Coronary artery (tissue), 2 donors: Measurements from ENCODE around the gene CTIF.

Experiments used
- DNase-seq: peaks from one replicate; pipeline ENCODE4 v3.0.0-alpha.2; 2017; ENCODE audit warnings: low spot score
- H3K27ac ChIP-seq, 2 donors: fragments of 200-600 bp; sonication (generic); one replicate each; pipeline ENCODE4 v1.5.1; 2016 to 2019
- H3K4me3 ChIP-seq: fragments of 200-600 bp; sonication (generic); 2 replicates; pipeline ENCODE4 v1.5.1; 2016; ENCODE audit warnings: mild to moderate bottlenecking, moderate library complexity
- TF ChIP-seq, protein P1 (sequence below): fragments of 200-600 bp; sonication (generic); IDR thresholded peaks from one replicate; pipeline ENCODE4 v1.5.1; 2019; ENCODE audit warnings: antibody characterized with exemption

The CTIF gene

DNA sequence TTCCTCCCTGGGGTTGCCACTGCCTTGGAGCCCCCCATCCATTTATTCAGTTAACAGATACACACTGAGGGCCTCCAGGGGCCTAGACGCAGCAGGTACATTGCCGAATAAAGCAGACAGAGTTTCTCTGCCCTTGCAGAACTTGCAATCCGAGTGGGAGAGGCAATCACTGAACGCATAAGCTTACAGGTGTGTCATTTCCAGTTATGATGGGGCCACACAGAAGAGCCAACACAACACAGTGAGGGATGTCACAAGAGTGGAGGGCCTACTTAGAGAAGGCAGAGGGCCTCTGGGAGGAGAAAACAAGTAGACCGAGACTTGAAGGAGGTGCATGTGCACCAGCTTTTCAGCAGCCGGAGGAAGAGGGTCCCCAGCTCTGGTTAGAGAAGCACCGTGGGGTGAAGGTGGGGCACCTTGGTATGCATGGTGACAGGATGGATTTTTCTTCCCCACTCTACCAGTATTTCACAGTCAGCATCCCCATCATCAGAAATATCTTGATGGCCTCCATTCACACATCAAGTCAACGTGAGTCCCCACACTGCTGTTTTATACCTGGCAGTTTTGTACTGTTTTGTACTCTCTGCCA is 261.0 kb downstream of the CTIF start:
- H3K4me3 ChIP-seq, result no peak overlapping the region
- H3K27ac ChIP-seq, result peak overlapping the region; percentile 91 to 96
- TF ChIP-seq, protein P1, sequence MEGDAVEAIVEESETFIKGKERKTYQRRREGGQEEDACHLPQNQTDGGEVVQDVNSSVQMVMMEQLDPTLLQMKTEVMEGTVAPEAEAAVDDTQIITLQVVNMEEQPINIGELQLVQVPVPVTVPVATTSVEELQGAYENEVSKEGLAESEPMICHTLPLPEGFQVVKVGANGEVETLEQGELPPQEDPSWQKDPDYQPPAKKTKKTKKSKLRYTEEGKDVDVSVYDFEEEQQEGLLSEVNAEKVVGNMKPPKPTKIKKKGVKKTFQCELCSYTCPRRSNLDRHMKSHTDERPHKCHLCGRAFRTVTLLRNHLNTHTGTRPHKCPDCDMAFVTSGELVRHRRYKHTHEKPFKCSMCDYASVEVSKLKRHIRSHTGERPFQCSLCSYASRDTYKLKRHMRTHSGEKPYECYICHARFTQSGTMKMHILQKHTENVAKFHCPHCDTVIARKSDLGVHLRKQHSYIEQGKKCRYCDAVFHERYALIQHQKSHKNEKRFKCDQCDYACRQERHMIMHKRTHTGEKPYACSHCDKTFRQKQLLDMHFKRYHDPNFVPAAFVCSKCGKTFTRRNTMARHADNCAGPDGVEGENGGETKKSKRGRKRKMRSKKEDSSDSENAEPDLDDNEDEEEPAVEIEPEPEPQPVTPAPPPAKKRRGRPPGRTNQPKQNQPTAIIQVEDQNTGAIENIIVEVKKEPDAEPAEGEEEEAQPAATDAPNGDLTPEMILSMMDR, result no peak
- peak; percentile 47 for DNase-seq

DNA sequence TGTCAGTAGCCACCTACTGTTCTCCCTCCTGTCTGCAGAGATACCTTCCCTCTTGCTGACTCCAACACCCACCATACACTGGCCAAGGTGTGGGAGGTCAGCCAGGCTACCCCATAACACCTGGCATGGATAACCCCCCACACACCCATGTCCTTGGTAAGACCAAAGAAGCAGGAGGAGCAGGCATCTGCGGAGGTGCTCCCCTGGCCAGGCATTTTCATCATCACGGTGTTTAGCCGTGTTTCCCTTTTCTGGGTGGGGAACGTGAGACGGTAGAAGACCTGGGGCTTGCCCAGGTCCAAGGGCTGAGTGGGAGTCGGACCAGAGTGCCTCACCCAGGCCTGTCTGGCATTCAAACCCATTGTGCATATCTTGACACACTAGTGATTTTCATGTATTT is 261.6 kb downstream of the CTIF start:
- Histone ChIP-seq H3K27ac (peak overlapping the region; percentile 91 to 96), H3K4me3 (no peak overlapping the region)
- peak; percentile 65 for DNase-seq
- TF ChIP-seq, protein P1, result no peak

DNA sequence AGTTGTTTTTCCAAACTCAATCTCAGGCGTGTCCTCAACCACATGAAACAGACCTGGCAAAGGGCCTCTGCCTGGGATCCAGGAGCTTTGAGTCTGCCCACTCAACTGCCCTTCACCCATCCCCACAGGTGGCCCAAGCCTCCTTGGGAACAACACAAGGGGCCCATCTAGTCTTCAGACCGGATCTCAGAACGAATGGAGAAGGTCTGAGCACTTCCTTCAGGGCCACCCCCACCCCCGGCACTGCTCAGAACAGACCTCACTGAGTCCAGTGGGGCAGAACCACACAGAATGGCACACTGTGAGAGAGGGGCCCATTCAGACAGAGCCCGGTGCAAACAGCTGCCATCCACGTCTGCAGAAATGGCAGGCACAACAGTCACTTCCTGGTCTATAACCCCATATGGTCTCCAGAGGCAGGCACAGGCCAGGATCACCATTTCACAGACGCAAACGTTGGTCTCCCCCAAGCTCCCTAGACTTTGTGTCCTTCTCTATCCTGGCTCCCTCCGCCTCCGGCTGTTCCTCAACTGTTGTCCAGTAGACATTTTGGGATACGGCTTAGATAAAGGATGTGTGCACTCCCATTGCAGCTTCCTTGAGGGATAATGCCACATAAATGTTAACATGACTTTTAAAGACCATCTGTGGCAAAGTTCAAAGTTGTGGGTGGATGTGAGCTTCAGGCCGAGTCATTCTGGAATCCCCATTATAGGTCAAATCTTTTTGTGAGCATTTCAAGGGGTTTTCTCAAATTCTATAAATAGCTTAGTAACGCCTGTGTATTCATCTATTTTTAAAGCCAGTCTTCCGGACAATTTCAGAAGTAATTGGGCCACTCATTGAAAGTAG is 262.3 kb downstream of the CTIF start:
- peak overlapping the region; percentile 91 to 96 for H3K27ac ChIP-seq
- no peak overlapping the region for H3K4me3 ChIP-seq
- DNase-seq, result peak; percentile 66
- TF ChIP-seq, protein P1, result no peak

DNA sequence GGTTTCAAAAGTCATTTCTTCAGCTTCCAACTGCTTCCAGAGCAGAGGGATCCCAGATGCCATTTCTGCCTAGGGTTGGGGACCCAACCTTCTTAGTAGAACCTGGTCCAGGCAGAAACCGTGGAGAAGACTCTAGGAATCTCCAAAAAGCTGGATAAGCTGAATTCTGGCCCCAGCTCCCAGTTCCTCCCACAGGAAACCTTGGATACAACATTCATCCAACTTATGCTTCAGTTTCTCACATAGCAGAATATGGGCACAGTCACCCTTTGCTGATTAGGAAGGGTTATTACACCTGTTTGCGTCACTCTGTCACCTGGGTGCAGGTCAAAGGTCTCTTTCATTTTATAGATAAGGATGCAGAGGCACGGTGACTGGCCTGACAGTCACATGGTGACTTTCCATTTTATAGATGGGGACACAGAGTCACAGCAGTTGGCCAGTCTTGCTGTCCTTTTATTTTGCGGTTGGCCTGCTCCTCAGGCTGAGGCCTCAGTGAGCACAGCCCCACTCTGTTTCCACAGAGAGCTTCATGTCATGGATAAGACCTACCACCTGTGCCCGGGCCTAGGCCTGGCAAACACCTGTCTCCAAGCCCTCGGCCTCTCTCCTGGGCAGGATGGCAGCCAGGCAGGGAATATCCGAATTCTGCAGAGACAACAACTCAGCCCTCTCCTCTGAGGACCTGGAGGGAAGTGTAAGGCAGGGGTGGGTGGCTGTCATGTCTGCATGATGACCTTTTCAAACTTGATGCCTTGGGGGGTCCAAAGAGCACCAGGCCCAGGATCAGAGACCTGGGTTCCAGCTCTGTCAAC is 263.1 kb downstream of the CTIF start:
- peak overlapping the region; percentile 91 to 96 for H3K27ac ChIP-seq
- peak; percentile 52 for DNase-seq
- TF ChIP-seq, protein P1, result no peak
- no peak overlapping the region for H3K4me3 ChIP-seq

DNA sequence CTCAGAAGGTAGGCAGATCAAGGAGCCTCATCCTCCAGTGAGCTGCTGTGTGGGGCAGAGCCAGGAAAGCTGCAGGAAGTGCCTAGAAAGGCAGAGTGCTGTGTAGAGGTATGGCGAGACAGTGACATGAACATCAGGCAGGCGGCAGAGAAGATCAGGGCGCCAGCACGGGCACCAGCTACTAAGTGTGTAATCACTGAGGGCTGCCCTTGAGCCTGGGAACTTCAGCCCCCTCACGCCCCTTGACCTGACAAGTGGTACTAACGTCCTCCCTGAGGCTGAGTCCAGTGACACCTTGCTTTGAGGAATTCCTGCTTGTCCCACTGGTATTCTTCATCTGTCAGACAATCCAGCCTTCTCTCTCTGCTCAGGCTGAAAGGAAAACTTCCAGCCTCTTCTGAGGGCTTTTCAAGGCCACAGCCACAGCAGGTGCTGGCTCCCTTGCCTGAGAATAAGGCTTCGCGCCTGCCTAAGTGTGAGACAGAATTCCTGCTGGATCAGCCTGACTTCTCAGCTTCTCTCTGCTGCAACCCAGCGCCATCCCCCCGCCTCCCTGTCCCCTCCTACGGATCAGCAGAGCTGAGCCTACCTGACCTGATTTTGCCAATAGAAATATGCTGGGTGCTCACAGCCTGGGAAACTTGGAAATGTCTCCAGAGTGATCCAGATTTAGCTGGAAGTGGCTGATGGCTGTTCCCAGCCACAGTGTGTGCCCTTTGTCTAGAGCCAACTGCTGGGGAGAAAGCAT is 263.9 kb downstream of the CTIF start:
- TF ChIP-seq, protein P1, result no peak
- peak overlapping the region; percentile 91 to 96 for H3K27ac ChIP-seq
- DNase-seq, result peak; percentile 79
- no peak overlapping the region for H3K4me3 ChIP-seq

DNA sequence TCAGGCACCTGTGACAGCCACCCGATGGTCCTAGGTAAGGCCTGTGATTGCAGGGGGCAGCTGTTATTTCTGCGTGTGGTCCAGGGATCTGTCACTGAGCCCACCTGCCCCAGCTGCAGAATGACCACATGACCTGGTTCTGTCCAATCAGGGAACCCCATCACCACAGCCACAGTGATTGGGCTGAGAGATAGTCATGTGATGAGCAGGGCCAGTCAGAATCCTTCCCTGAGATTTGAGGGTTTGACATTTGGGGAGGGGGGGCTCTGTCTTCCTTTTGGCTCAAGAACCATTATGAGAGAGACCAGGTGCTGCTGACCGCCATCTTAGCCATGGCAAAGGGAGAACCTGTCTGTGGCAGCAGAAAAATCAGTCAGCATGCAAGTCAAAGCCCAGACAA is 264.7 kb downstream of the CTIF start:
- H3K4me3 ChIP-seq, result no peak overlapping the region
- DNase-seq, result peak; percentile 57
- peak overlapping the region; percentile 91 to 96 for H3K27ac ChIP-seq
- TF ChIP-seq, protein P1, result no peak
